HEK293T (cell line): ENCODE results near the gene PRR15L.

Source experiments
- FOXA1 ChIP-seq: fragments of 450-650 bp; IDR thresholded peaks from 2 replicates; pipeline ENCODE4 v1.6.1; 2016; ENCODE audit warnings: mild to moderate bottlenecking
- SUZ12 ChIP-seq: fragments of 450-650 bp; IDR thresholded peaks from 2 replicates; pipeline ENCODE4 v1.6.1; 2016; ENCODE audit warnings: mild to moderate bottlenecking

DNA sequence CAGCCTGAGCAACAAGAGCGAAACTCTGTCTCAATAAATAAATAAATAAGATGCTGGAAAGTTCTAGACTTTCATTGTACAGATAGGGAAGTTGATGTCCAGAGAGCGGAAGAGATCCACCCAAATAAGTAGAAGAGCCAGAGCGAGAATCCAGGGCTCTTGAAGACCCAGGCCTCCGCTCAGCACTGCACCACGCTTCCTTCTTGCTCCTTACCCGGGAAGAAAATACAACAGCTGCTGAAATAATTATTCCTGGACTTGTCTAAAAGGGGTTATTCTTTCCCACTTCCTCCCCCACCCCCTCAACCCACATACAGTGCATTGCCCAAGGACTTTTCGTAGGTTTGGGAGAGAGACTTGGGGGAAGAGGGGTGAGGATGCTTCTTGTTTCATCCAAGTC is 39.9 kb upstream of the PRR15L start:
- TF ChIP-seq SUZ12, result no peak
- no peak for TF ChIP-seq FOXA1
